NCI-H1694 treated with DMSO at 0.1 percent for 48 hours (cell line): ENCODE measurements around the gene ARRB2.
A peak's percentile ranks its signal among the peaks of the same experiment; 100 is the strongest.
"Not testable (repeated sequence)": the region's sequence is repeated elsewhere in the genome, so short reads cannot be mapped to it uniquely, and the experiment has no call there.

ENCODE experiments used
- DNase-seq: peaks from one replicate; lab custom pipeline; 2025; lab: John Stamatoyannopoulos, UW

Gene ARRB2

GRCh38 chr17:4709794-4710692 lies at the start of gene ARRB2:
TSS of gene ARRB2 (plus strand) at chr17:4710632. CDS start at chr17:4710722, 90 bp downstream.
- peak; percentile 97 for DNase-seq

- DNase-seq, result no peak
Measured at GRCh38 chr17:4663711-4664110, 46.7 kb upstream of the ARRB2 start.

- DNase-seq, result no peak
Measured at GRCh38 chr17:4664230-4664629, 46.2 kb upstream of the ARRB2 start.

GRCh38 chr17:4665027-4665426 lies 45.4 kb upstream of the ARRB2 start:
- no peak for DNase-seq

GRCh38 chr17:4666296-4666695 lies 44.1 kb upstream of the ARRB2 start:
- no peak for DNase-seq

- no peak for DNase-seq
Measured at GRCh38 chr17:4667166-4667565, 43.3 kb upstream of the ARRB2 start.

GRCh38 chr17:4672055-4672630 lies 38.3 kb upstream of the ARRB2 start:
- no peak for DNase-seq

GRCh38 chr17:4672751-4673150 lies 37.7 kb upstream of the ARRB2 start:
- no peak for DNase-seq

- no peak for DNase-seq
Measured at GRCh38 chr17:4673169-4673568, 37.3 kb upstream of the ARRB2 start.

- DNase-seq, result no peak
Measured at GRCh38 chr17:4673986-4674684, 36.3 kb upstream of the ARRB2 start.

- DNase-seq, result no peak
Measured at GRCh38 chr17:4674685-4674998, 35.8 kb upstream of the ARRB2 start.

- DNase-seq, result no peak
Measured at GRCh38 chr17:4675791-4676190, 34.6 kb upstream of the ARRB2 start.

GRCh38 chr17:4676791-4677190 lies 33.6 kb upstream of the ARRB2 start:
- no peak for DNase-seq

GRCh38 chr17:4678448-4679026 lies 31.9 kb upstream of the ARRB2 start:
- DNase-seq, result no peak

- no peak for DNase-seq
Measured at GRCh38 chr17:4679658-4680057, 30.8 kb upstream of the ARRB2 start.

GRCh38 chr17:4683739-4684138 lies 26.7 kb upstream of the ARRB2 start:
- not testable (repeated sequence) for DNase-seq

GRCh38 chr17:4689872-4690271 lies 20.6 kb upstream of the ARRB2 start:
- DNase-seq, result not testable (repeated sequence)

GRCh38 chr17:4690745-4691144 lies 19.7 kb upstream of the ARRB2 start:
- no peak for DNase-seq

- no peak for DNase-seq
Measured at GRCh38 chr17:4691686-4692085, 18.7 kb upstream of the ARRB2 start.

- DNase-seq, result no peak
Measured at GRCh38 chr17:4693416-4693815, 17.0 kb upstream of the ARRB2 start.

GRCh38 chr17:4696437-4696805 lies 14.0 kb upstream of the ARRB2 start:
- DNase-seq, result no peak

- not testable (repeated sequence) for DNase-seq
Measured at GRCh38 chr17:4699401-4700056, 10.9 kb upstream of the ARRB2 start.
